ENCODE data around the gene GIMAP8.

DNA sequence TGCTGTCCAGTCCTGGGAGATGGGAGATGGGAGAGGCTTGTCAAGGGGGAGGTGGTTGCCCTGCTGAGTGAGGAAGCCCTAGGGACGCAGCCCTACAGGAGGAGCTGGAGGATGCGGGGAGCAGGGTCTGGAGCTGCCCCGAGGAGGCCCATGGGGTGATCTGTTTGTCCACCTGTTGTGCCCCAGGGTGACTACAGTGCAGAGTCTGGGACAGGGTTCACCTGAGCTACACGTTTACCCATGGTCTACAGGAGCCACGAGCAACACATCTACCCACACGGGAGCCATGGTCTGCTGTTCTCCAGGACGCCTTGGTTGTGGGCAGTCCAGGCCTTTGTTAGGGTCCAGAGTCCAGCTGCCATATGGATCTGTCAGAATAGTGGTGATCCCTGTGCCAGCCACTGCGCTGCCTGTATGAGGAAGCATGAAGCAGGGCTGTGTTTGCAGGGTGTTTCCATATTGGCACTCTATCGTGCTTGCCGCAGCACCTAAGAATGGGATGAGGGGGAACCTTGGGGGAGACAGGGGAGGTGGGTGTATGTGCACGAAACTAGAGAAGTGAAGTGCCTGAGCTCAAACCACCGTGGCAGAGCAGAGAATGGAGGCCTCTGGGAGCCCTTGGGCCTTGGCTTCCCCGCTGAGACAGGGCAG is 47.6 kb upstream of the GIMAP8 start:
- TF ChIP-seq POLR2AphosphoS5 (IDR thresholded peaks at IDR 0.05; ENCODE audit: low read depth) = no peak
- TF ChIP-seq, protein P1, sequence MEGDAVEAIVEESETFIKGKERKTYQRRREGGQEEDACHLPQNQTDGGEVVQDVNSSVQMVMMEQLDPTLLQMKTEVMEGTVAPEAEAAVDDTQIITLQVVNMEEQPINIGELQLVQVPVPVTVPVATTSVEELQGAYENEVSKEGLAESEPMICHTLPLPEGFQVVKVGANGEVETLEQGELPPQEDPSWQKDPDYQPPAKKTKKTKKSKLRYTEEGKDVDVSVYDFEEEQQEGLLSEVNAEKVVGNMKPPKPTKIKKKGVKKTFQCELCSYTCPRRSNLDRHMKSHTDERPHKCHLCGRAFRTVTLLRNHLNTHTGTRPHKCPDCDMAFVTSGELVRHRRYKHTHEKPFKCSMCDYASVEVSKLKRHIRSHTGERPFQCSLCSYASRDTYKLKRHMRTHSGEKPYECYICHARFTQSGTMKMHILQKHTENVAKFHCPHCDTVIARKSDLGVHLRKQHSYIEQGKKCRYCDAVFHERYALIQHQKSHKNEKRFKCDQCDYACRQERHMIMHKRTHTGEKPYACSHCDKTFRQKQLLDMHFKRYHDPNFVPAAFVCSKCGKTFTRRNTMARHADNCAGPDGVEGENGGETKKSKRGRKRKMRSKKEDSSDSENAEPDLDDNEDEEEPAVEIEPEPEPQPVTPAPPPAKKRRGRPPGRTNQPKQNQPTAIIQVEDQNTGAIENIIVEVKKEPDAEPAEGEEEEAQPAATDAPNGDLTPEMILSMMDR (IDR thresholded peaks at IDR 0.05; ENCODE audit: insufficient read depth, low read length) = no peak
- TF ChIP-seq, protein P2, sequence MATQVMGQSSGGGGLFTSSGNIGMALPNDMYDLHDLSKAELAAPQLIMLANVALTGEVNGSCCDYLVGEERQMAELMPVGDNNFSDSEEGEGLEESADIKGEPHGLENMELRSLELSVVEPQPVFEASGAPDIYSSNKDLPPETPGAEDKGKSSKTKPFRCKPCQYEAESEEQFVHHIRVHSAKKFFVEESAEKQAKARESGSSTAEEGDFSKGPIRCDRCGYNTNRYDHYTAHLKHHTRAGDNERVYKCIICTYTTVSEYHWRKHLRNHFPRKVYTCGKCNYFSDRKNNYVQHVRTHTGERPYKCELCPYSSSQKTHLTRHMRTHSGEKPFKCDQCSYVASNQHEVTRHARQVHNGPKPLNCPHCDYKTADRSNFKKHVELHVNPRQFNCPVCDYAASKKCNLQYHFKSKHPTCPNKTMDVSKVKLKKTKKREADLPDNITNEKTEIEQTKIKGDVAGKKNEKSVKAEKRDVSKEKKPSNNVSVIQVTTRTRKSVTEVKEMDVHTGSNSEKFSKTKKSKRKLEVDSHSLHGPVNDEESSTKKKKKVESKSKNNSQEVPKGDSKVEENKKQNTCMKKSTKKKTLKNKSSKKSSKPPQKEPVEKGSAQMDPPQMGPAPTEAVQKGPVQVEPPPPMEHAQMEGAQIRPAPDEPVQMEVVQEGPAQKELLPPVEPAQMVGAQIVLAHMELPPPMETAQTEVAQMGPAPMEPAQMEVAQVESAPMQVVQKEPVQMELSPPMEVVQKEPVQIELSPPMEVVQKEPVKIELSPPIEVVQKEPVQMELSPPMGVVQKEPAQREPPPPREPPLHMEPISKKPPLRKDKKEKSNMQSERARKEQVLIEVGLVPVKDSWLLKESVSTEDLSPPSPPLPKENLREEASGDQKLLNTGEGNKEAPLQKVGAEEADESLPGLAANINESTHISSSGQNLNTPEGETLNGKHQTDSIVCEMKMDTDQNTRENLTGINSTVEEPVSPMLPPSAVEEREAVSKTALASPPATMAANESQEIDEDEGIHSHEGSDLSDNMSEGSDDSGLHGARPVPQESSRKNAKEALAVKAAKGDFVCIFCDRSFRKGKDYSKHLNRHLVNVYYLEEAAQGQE (IDR thresholded peaks at IDR 0.05; ENCODE audit: insufficient replicate concordance, low read depth) = no peak
- TF ChIP-seq GABPA (IDR thresholded peaks at IDR 0.05; ENCODE audit: low read depth) = no peak
